MM.1S (cell line): ENCODE results near the gene SLC9B2.

ENCODE experiments used
- DNase-seq: peaks from one replicate; pipeline ENCODE4 v3.0.0-alpha.2; 2015
- H2AFZ ChIP-seq: fragments of 300-600 bp; sonication (generic); 2 replicates; pipeline ENCODE4 v1.6.0; 2016; ENCODE audit warnings: antibody characterized with exemption, low read length
- H3F3A ChIP-seq: fragments of 300-600 bp; sonication (generic); 2 replicates; pipeline ENCODE4 v1.6.1; 2016; ENCODE audit warnings: mild to moderate bottlenecking, antibody characterized with exemption, low read length, moderate library complexity, mixed read lengths; ENCODE audit not compliant: insufficient read depth
- H3K27ac ChIP-seq: fragments of 300-600 bp; sonication (generic); 2 replicates; pipeline ENCODE4 v1.5.1; 2016; ENCODE audit warnings: mild to moderate bottlenecking, low read length
- H3K27me3 ChIP-seq: fragments of 300-600 bp; sonication (generic); replicated peaks from 2 replicates; pipeline ENCODE4 v1.6.0; 2016; ENCODE audit warnings: low read length; ENCODE audit not compliant: insufficient read depth
- H3K36me3 ChIP-seq: fragments of 300-600 bp; sonication (generic); replicated peaks from 2 replicates; pipeline ENCODE4 v1.6.1; 2016; ENCODE audit warnings: mild to moderate bottlenecking, low read length, mixed read lengths; ENCODE audit not compliant: insufficient read depth
- H3K4me1 ChIP-seq: fragments of 300-600 bp; sonication (generic); 2 replicates; pipeline ENCODE4 v1.6.1; 2016; ENCODE audit warnings: low read length, mixed read lengths
- H3K4me2 ChIP-seq: fragments of 300-600 bp; sonication (generic); 2 replicates; pipeline ENCODE4 v1.6.0; 2016; ENCODE audit warnings: low read depth, low read length
- H3K4me3 ChIP-seq: fragments of 300-600 bp; sonication (generic); 2 replicates; pipeline ENCODE4 v1.5.1; 2016; ENCODE audit warnings: low read length, mixed read lengths
- H3K79me2 ChIP-seq: fragments of 300-600 bp; sonication (generic); 2 replicates; pipeline ENCODE4 v1.6.1; 2016; ENCODE audit warnings: mixed run types, low read length, mixed read lengths
- H3K9ac ChIP-seq: fragments of 300-600 bp; sonication (generic); 2 replicates; pipeline ENCODE4 v1.6.1; 2016; ENCODE audit warnings: low read length, mixed read lengths
- H3K9me2 ChIP-seq: fragments of 300-600 bp; sonication (generic); replicated peaks from 2 replicates; pipeline ENCODE4 v1.6.1; 2016; ENCODE audit warnings: mild to moderate bottlenecking, low read length, mixed read lengths; ENCODE audit not compliant: insufficient read depth
- H3K9me3 ChIP-seq: fragments of 300-600 bp; sonication (generic); replicated peaks from 2 replicates; pipeline ENCODE4 v1.6.1; 2016; ENCODE audit warnings: mild to moderate bottlenecking, low read length, mixed read lengths; ENCODE audit not compliant: insufficient read depth
- H4K20me1 ChIP-seq: fragments of 300-600 bp; sonication (generic); 2 replicates; pipeline ENCODE4 v1.6.1; 2016; ENCODE audit warnings: mild to moderate bottlenecking, low read length, moderate library complexity, mixed read lengths; ENCODE audit not compliant: insufficient read depth
- EZH2 ChIP-seq: fragments of 300-600 bp; sonication (generic); optimal IDR thresholded peaks from 2 replicates; pipeline ENCODE3; 2017; ENCODE audit warnings: low read depth, mild to moderate bottlenecking, antibody characterized with exemption, low read length, mixed read lengths
- EZH2phosphoT487 ChIP-seq: fragments of 300-600 bp; sonication (generic); IDR thresholded peaks from 2 replicates; pipeline ENCODE4 v1.6.1; 2018; ENCODE audit warnings: antibody characterized with exemption, low read length
- TF ChIP-seq, protein P1 (sequence below): fragments of 300-600 bp; sonication (generic); IDR thresholded peaks from 2 replicates; pipeline ENCODE4 v1.5.1; 2016; ENCODE audit warnings: antibody characterized with exemption, low read length, mixed read lengths

SLC9B2 gene

DNA sequence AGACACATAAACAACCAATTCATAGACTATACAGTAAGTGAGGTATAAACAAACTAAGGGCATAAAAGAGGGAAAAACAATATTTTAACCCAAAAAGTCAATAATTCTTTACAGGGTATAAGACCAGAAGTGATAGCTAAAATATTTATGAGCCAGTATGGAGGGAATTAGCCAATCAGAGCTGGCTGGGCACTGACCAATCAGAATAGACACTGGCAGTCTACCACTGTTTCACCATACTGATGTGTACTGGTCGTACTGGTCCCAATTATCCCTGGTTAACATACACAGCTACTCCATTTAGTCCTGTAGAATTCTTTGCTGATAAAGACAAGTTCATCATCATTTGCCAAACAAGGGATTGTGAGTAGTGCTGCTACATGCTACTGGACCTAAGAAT is 47.3 kb downstream of the SLC9B2 start:
- no peaks in the 10 kb centered on the region for H3K79me2 ChIP-seq
- H3K36me3 ChIP-seq: 0 out of 2 replicates have a peak, but pooled peaks cover 6% of the 10 kb centered on the region
- no peak overlapping the region for H2AFZ ChIP-seq
- DNase-seq: no peak
- no peaks in the 10 kb centered on the region for H3F3A ChIP-seq
- H3K4me2 ChIP-seq: no peak overlapping the region
- H3K27me3 ChIP-seq: no peaks in the 10 kb centered on the region
- no peaks in the 10 kb centered on the region for H3K9me2 ChIP-seq
- no peaks in the 10 kb centered on the region for H3K4me1 ChIP-seq
- no peak overlapping the region for H3K27ac ChIP-seq
- no peaks in the 10 kb centered on the region for H3K9me3 ChIP-seq
- no peaks in the 10 kb centered on the region for H4K20me1 ChIP-seq
- H3K9ac ChIP-seq: no peak overlapping the region
- TF ChIP-seq EZH2phosphoT487: no peak
- TF ChIP-seq, protein P1, sequence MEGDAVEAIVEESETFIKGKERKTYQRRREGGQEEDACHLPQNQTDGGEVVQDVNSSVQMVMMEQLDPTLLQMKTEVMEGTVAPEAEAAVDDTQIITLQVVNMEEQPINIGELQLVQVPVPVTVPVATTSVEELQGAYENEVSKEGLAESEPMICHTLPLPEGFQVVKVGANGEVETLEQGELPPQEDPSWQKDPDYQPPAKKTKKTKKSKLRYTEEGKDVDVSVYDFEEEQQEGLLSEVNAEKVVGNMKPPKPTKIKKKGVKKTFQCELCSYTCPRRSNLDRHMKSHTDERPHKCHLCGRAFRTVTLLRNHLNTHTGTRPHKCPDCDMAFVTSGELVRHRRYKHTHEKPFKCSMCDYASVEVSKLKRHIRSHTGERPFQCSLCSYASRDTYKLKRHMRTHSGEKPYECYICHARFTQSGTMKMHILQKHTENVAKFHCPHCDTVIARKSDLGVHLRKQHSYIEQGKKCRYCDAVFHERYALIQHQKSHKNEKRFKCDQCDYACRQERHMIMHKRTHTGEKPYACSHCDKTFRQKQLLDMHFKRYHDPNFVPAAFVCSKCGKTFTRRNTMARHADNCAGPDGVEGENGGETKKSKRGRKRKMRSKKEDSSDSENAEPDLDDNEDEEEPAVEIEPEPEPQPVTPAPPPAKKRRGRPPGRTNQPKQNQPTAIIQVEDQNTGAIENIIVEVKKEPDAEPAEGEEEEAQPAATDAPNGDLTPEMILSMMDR: no peak
- TF ChIP-seq EZH2: no peak
- H3K4me3 ChIP-seq: no peak overlapping the region

DNA sequence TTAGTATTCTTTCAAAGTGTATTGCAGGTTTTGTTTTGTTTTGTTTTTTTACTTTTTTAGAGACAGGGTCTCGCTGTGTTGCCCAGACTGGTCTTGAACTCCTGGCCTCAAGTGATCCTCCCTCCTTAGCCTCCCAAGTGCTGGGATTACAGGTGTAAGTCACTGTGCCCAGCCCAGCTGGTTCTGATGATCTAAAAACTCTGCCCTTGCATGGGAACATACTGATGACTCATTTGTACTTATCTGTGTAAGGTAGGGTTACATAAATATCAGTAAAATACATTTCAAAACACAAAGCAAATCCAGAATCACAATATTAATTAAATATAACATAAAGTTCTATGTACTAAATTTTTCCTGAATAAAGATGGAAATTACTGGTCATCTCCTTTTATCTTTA is 49.7 kb downstream of the SLC9B2 start:
- H3K9me2 ChIP-seq: no peaks in the 10 kb centered on the region
- H3K27me3 ChIP-seq: no peaks in the 10 kb centered on the region
- no peak overlapping the region for H3K4me2 ChIP-seq
- H3K4me1 ChIP-seq: no peaks in the 10 kb centered on the region
- no peak overlapping the region for H3K9ac ChIP-seq
- TF ChIP-seq, protein P1: no peak
- TF ChIP-seq EZH2 (no peak), EZH2phosphoT487 (no peak)
- H3K36me3 ChIP-seq: 0 out of 2 replicates have a peak, but pooled peaks cover 6% of the 10 kb centered on the region
- no peaks in the 10 kb centered on the region for H4K20me1 ChIP-seq
- no peak overlapping the region for H3K27ac ChIP-seq
- no peak overlapping the region for H2AFZ ChIP-seq
- DNase-seq: no peak
- no peaks in the 10 kb centered on the region for H3K9me3 ChIP-seq
- no peaks in the 10 kb centered on the region for H3K79me2 ChIP-seq
- H3K4me3 ChIP-seq: no peak overlapping the region
- H3F3A ChIP-seq: no peaks in the 10 kb centered on the region

DNA sequence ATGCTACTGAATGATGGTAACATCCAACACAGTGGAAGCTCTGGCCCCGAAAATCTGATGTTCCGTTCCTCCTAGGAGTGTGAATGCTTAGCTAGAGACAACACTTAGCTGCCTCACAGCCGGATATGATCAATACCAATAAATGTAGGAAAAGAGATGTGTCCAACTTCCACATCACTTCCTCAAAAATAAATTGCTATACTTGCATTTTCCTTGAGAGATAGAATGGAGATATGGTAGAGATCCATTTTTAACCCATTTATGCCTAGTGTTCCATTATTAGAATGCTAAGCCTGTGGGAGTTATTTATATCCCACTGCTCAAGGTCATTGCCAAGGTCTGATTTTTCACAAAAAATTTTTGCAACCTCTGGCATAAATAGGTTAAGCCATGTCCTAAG is 51.6 kb downstream of the SLC9B2 start:
- Histone ChIP-seq H3K9ac (no peak overlapping the region), H3K9me2 (no peaks in the 10 kb centered on the region), H3K9me3 (no peaks in the 10 kb centered on the region), H3K27me3 (no peaks in the 10 kb centered on the region), H3K4me1 (peaks cover 3% of the 10 kb centered on the region; the same call in 1 of the 2 replicates), H3K27ac (no peak overlapping the region), H3K79me2 (no peaks in the 10 kb centered on the region), H3K36me3 (0 out of 2 replicates have a peak, but pooled peaks cover 6% of the 10 kb centered on the region), H4K20me1 (no peaks in the 10 kb centered on the region), H2AFZ (no peak overlapping the region), H3K4me3 (no peak overlapping the region), H3F3A (peaks cover 1% of the 10 kb centered on the region; the same call in 1 of the 2 replicates), H3K4me2 (no peak overlapping the region)
- TF ChIP-seq EZH2phosphoT487 (no peak), EZH2 (no peak)
- TF ChIP-seq, protein P1: no peak
- DNase-seq: no peak
